DND-41 (cell line): ENCODE data around the gene MARVELD2.

Source experiments
- EZH2 ChIP-seq: IDR thresholded peaks from 3 replicates; pipeline ENCODE4 v1.6.1; 2012; ENCODE audit warnings: borderline replicate concordance, low read depth, mild to moderate bottlenecking, moderate library complexity, low read length, inconsistent platforms; ENCODE audit not compliant: severe bottlenecking
- TF ChIP-seq, protein P1 (sequence below): IDR thresholded peaks from 2 replicates; pipeline ENCODE4 v1.5.1; 2012; ENCODE audit warnings: borderline replicate concordance, low read length, moderate library complexity, mild to moderate bottlenecking; ENCODE audit not compliant: poor library complexity, severe bottlenecking; ENCODE audit errors: extremely low read depth

DNA sequence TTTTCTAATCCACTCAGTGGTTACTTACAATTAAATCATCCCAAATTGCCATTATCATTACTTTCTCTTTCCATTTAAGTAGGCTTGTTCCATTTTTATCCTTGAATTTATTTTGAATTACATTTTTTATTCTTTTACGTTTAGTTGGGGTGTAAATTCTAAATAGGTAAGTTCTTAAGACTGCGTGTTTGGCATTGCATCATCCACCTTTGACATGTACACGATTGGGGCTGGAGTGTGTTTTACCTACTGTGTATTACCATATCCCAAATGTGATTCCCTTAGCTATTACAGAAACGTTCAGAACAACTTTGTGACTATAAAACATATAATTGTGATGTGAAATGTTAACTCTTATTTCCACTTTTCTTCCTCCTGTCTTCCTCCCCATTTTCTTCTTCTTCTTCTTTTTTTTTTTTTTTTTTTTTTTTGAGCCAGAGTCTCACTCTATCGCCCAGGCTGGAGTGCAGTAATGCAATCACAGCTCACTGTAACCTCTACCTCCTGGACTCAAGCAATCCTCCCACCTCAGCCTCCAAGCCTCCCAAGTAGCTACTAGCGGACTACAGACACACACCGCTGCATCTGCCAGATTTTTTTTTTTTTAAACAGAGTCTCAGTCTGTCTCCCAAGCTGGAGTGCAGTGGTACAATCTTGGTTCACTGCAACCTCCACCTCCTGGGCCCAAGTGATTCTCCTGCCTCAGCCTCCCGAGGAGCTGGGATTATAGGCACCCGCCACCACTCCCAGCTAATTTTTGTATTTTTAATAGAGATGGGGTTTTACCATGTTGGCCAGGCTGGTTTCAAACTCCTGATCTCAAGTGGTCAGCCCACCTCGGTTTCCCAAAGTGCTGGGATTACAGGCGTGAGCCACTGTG, 16.7 kb downstream of the MARVELD2 start:
- TF ChIP-seq, protein P1, sequence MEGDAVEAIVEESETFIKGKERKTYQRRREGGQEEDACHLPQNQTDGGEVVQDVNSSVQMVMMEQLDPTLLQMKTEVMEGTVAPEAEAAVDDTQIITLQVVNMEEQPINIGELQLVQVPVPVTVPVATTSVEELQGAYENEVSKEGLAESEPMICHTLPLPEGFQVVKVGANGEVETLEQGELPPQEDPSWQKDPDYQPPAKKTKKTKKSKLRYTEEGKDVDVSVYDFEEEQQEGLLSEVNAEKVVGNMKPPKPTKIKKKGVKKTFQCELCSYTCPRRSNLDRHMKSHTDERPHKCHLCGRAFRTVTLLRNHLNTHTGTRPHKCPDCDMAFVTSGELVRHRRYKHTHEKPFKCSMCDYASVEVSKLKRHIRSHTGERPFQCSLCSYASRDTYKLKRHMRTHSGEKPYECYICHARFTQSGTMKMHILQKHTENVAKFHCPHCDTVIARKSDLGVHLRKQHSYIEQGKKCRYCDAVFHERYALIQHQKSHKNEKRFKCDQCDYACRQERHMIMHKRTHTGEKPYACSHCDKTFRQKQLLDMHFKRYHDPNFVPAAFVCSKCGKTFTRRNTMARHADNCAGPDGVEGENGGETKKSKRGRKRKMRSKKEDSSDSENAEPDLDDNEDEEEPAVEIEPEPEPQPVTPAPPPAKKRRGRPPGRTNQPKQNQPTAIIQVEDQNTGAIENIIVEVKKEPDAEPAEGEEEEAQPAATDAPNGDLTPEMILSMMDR: no peak
- no peak for TF ChIP-seq EZH2
